ENCODE measurements around the gene ACSS1.

The ACSS1 gene

GRCh38 chr20:25012616-25013189, 45.2 kb downstream of the ACSS1 start:
- H3K4me3 ChIP-seq (replicated peaks; ENCODE audit: low read depth, low read length) = no peak overlapping the region
- DNase-seq (ENCODE audit: low read depth) = no peak
- TF ChIP-seq CTCF (IDR thresholded peaks at IDR 0.05; ENCODE audit: low read length, missing control alignments) = no peak

- no peak overlapping the region for H3K4me3 ChIP-seq (replicated peaks; ENCODE audit: low read depth, low read length)
- no peak for TF ChIP-seq CTCF (IDR thresholded peaks at IDR 0.05; ENCODE audit: low read length, missing control alignments)
- no peak for DNase-seq (ENCODE audit: low read depth)
These were observed 46.1 kb downstream of the ACSS1 start for GRCh38 chr20:25011831-25012241.

DNA sequence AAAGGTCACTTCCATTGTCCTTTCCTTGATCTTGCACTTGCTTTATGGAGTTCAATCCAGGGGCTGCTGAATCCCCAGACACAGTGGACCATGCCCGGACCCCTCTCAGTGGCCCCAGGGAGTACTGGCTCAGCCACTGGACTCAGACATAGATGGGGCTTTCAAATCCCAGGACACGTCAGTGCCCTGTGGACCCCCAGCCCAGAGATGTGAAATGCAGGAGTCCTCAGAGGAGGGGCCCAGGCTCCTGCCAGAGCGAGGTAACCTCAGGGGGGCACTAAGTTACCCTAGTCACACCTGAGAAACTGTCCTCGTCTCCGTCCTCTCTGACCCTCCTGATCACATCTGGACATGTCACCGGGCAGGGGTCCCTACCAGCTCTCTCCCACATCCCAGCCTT, 46.7 kb downstream of the ACSS1 start:
- DNase-seq (ENCODE audit: low read depth) = no peak
- TF ChIP-seq CTCF (IDR thresholded peaks at IDR 0.05; ENCODE audit: low read length, missing control alignments) = no peak

GRCh38 chr20:25009218-25010145, 48.5 kb downstream of the ACSS1 start:
- no peak for TF ChIP-seq CTCF (IDR thresholded peaks at IDR 0.05; ENCODE audit: low read length, missing control alignments)
- DNase-seq (ENCODE audit: low read depth) = no peak
- H3K4me3 ChIP-seq (replicated peaks; ENCODE audit: low read depth, low read length) = no peak overlapping the region

More for the DNA sequence above, 46.7 kb downstream of the ACSS1 start:
- H3K4me3 ChIP-seq (replicated peaks; ENCODE audit: low read depth, low read length) = no peak overlapping the region

- no peak for DNase-seq (ENCODE audit: low read depth)
- TF ChIP-seq CTCF (IDR thresholded peaks at IDR 0.05; ENCODE audit: low read length, missing control alignments) = no peak
- H3K4me3 ChIP-seq (replicated peaks; ENCODE audit: low read depth, low read length) = no peak overlapping the region
These were observed 49.3 kb downstream of the ACSS1 start for GRCh38 chr20:25008388-25009217.

DNA sequence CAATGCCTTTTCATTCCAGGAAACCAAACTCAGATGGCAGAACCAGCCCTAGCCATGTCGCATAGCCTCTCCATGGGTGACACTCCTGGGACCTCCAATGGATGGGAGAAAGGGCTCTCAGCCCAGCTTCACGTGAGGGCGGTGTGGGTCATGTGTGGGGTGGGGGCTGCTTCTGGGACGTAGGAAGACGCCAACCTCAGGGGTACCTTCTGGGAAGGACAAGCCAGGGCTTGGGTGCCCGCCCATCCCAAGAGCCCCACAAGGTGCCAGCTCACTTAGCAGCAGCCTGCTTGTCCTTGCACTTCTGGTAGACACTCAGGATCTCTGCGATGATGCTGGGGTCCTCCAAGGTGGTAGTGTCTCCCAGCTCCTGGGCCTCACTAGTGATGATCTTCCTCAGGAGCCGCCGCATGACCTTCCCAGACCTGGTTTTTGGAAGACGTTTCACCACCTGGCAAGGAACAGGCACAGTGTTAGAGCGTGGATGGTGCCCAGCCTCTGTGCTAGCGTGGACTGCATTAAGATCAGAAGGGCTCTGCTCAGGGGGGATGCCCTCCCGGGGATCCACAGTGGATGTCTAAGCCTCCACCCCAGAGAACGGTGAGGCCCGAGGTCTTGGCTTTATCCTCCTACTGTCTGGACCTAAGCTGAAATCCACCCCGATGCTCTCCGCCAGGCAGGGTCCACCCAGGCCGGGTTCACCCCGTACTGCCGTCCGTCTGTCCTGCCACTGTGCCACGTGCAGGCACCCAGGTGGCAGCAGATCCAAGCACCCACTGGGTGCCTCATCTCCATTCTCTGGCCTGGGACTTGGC, 50.2 kb downstream of the ACSS1 start:
- DNase-seq (ENCODE audit: low read depth) = no peak
- TF ChIP-seq CTCF (IDR thresholded peaks at IDR 0.05; ENCODE audit: low read length, missing control alignments) = no peak
- no peak overlapping the region for H3K4me3 ChIP-seq (replicated peaks; ENCODE audit: low read depth, low read length)

Measured in fibroblast of pulmonary artery (primary cell).